NOMO-1 treated with DMSO at 0.1 percent for 48 hours (cell line): ENCODE data around the gene DRC7.
"Not testable (repeated sequence)": the region's sequence is repeated elsewhere in the genome, so short reads cannot be mapped to it uniquely, and the experiment has no call there.

Experiments used
- DNase-seq: peaks from one replicate; lab custom pipeline; 2025; ENCODE audit not compliant: unreplicated experiment; lab: John Stamatoyannopoulos, UW

DRC7 gene

GRCh38 chr16:57658878-57659674 lies 35.5 kb upstream of the DRC7 start:
- no peak for DNase-seq

- no peak for DNase-seq
Measured at GRCh38 chr16:57660715-57661463, 33.7 kb upstream of the DRC7 start.

GRCh38 chr16:57661510-57661909 lies 33.1 kb upstream of the DRC7 start:
- no peak for DNase-seq

GRCh38 chr16:57661936-57662906 lies 32.4 kb upstream of the DRC7 start:
- no peak for DNase-seq

GRCh38 chr16:57663436-57663835 lies 31.2 kb upstream of the DRC7 start:
- DNase-seq = no peak

- no peak for DNase-seq
Measured at GRCh38 chr16:57663917-57664661, 30.5 kb upstream of the DRC7 start.

GRCh38 chr16:57664662-57665025 lies 30.0 kb upstream of the DRC7 start:
- DNase-seq = no peak

GRCh38 chr16:57665541-57665940 lies 29.1 kb upstream of the DRC7 start:
- DNase-seq = no peak

- DNase-seq = no peak
Measured at GRCh38 chr16:57666353-57667047, 28.1 kb upstream of the DRC7 start.

- DNase-seq = no peak
Measured at GRCh38 chr16:57667048-57667525, 27.5 kb upstream of the DRC7 start.

GRCh38 chr16:57667526-57668262 lies 26.9 kb upstream of the DRC7 start:
- peak; percentile 67 for DNase-seq

- DNase-seq = no peak
Measured at GRCh38 chr16:57668263-57668571, 26.4 kb upstream of the DRC7 start, which contains the start of gene ADGRG3. ADGRG3 (plus strand) TSS chr16:57668306; CDS start chr16:57668348, 42 bp downstream.

GRCh38 chr16:57668630-57669475 lies 25.8 kb upstream of the DRC7 start:
- no peak for DNase-seq

GRCh38 chr16:57669476-57670162 lies 25.0 kb upstream of the DRC7 start:
- DNase-seq = no peak

- no peak for DNase-seq
Measured at GRCh38 chr16:57670196-57670595, 24.4 kb upstream of the DRC7 start.

- DNase-seq = not testable (repeated sequence)
Measured at GRCh38 chr16:57671451-57671850, 23.2 kb upstream of the DRC7 start.

GRCh38 chr16:57672416-57672815 lies 22.2 kb upstream of the DRC7 start:
- no peak for DNase-seq

GRCh38 chr16:57672824-57673223 lies 21.8 kb upstream of the DRC7 start:
- DNase-seq = no peak
